ENCODE measurements around the gene AGA. TPM values are rescaled to one million over a fixed set of nuclear protein-coding genes. Genes with fewer than 3 reads are reported as not detected.

Gene AGA
- total RNA-seq, 1 donor from 2014 or later: 20.7 TPM

GRCh38 chr4:177391287-177391686, 51.0 kb downstream of the AGA start:
- intact Hi-C loops (cut with micrococcal nuclease): no loop called here

GRCh38 chr4:177386278-177386815, 55.9 kb downstream of the AGA start:
- intact Hi-C loops (cut with micrococcal nuclease): no loop called here

- intact Hi-C loops (cut with micrococcal nuclease): no loop called here
Measured at GRCh38 chr4:177385576-177386277, 56.5 kb downstream of the AGA start.

- intact Hi-C loops (cut with micrococcal nuclease): no loop called here
Measured at GRCh38 chr4:177384856-177385397, 57.3 kb downstream of the AGA start.

- intact Hi-C loops (cut with micrococcal nuclease): no loop called here
Measured at GRCh38 chr4:177381762-177382310, 60.4 kb downstream of the AGA start.

Other genes starting within 250 kb of the AGA start
- gene NEIL3, start 132.6 kb downstream of the AGA start, total RNA-seq: 20.2 TPM in 2 replicates

Data from T-helper 1 cell treated with Interleukin-12 subunit alpha and Interleukin-12 subunit beta and Interleukin-4 antibody, amounts not matched to agents 30 ng/mL and 1 ng/mL, for 36 hours (primary cell).